GM20000 (cell line): Measurements from ENCODE around the gene ADCY5.

ENCODE experiments used
- DNase-seq: peaks from one replicate; pipeline ENCODE4 v3.0.0; 2012; ENCODE audit warnings: low spot score
- TF ChIP-seq, protein P1 (sequence below): IDR thresholded peaks from 2 replicates; pipeline ENCODE4 v1.5.1; 2012; ENCODE audit warnings: mild to moderate bottlenecking, control low read depth; ENCODE audit errors: extremely low read depth, missing control alignments

ADCY5 gene

DNA sequence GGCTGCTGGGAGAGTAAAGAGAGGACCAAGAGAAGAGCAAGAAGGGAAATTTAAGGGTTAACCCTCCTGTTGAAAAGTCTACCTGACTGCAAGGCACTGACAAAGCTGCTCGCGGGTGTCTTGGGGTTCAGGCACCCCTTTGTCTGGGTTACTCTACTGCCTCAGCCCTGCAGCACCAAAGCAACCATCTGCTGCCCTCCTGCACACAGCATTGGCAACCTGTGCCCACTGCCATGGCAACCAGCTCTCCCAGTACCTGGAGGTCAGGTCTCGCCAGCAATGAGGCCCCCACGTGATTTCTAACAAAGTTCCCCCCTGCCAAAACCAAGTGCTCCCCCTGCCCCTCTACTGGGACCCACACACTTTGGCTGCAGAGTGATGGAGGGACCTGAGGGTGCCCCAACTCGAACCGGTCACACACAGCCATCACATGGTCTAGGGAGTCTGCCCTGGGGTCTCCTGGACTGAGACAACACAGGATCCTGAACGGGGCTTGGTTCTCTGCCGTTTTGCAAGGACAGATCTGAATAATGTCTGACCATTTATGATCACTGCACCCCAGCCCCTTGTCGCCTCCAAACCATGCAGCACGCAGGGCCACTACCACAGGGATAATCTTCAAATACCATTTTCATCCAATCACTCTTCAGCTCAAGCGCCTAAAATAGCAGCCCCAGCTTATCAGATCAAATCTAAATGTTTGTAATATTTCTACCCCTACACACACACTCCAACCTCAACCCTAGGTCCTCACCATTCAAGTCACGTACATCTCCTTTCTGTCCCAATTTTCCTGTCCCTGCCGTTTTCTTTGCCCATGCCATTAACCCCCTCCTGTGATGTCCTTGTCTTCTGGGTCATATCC lies 50.7 kb downstream of the ADCY5 start:
- DNase-seq = no peak
- TF ChIP-seq, protein P1, sequence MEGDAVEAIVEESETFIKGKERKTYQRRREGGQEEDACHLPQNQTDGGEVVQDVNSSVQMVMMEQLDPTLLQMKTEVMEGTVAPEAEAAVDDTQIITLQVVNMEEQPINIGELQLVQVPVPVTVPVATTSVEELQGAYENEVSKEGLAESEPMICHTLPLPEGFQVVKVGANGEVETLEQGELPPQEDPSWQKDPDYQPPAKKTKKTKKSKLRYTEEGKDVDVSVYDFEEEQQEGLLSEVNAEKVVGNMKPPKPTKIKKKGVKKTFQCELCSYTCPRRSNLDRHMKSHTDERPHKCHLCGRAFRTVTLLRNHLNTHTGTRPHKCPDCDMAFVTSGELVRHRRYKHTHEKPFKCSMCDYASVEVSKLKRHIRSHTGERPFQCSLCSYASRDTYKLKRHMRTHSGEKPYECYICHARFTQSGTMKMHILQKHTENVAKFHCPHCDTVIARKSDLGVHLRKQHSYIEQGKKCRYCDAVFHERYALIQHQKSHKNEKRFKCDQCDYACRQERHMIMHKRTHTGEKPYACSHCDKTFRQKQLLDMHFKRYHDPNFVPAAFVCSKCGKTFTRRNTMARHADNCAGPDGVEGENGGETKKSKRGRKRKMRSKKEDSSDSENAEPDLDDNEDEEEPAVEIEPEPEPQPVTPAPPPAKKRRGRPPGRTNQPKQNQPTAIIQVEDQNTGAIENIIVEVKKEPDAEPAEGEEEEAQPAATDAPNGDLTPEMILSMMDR = no peak

DNA sequence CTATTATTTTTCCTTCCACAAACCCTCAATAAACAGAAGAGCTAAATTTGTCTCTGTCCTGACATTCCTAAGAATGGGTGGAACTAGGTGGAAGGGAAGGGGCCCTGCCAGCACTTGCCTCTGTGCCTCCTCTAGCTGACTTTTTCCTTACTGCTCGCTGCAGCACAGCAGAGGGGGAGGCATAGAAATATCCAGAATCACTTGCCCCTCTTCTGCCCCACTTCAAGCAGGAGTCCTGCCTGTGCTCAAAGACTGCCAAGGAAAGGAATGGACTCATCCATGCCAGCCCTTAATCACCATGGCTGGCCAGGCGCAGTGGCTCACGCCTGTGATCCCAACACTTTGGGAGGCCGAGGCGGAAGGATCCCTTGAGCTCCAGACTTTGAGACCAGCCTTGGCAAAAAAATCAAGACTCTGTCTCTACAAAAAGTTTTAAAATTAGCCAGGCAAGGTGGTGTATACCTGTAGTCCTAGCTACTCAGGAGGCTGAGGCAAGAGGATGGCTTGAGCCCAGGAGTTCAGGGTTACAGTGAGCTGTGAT lies 51.8 kb downstream of the ADCY5 start:
- TF ChIP-seq, protein P1 = no peak
- no peak for DNase-seq

DNA sequence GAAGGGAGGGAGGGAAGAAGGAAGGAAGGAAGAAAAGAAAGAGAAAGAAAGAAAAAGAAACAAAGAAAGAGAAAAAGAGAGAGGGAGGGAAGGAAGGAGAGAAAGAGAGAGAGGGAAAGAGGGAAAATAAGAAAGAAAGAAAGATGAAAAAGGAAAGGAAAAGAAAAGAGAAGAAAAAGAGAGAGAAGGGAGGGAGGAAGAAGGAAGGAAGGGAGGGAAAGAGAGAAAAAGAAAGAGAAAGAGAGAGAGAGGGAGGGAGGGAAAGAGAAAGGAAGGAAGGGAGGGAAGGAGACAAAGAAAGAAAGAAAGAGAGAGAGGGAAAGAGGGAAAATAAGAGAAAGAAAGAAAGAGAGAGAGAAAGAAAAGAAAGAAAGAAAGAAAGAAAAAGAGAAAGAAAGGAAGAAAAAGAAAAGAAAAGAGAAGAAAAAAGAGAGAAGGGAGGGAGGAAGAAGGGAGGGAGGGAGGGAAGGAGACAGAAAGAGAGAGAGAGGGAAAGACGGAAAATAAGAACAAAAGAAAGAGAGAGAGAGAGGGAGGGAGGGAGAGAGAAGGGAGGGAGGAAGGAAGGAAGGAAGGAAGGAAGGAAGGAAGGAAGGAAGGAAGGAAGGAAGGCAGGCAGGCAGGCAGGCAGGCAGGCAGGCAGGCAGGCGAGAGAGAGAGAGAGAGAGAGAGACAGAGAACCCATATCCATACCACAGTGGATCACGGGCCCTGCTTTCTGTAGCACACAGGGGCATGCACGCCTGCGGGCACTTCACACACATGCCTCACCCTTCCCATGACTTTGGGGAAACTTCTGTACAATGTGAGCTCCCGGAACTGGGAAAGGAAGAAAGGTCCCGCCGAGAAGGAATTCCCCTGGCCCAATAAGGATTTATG lies 52.5 kb downstream of the ADCY5 start:
- no peak for DNase-seq
- TF ChIP-seq, protein P1 = no peak

DNA sequence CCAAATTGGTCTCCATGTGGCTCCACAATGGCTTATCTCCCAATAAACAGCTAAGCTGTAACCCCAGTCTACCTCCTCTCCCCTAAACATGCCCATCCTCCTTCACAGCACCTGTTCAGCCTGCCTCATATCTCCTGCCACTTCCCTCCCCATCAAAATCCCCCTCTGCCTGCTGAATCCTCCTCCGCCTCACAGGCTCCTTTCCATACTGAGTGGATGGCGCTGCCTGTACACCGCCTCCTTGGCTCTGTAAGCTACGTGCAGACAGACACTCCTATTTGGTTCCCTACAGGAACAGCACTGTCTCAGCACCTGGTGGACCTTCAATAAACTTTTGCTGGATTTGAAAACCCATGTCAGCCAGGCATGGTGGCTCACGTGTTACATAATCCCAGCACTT lies 53.7 kb downstream of the ADCY5 start:
- DNase-seq = no peak
- TF ChIP-seq, protein P1 = no peak

DNA sequence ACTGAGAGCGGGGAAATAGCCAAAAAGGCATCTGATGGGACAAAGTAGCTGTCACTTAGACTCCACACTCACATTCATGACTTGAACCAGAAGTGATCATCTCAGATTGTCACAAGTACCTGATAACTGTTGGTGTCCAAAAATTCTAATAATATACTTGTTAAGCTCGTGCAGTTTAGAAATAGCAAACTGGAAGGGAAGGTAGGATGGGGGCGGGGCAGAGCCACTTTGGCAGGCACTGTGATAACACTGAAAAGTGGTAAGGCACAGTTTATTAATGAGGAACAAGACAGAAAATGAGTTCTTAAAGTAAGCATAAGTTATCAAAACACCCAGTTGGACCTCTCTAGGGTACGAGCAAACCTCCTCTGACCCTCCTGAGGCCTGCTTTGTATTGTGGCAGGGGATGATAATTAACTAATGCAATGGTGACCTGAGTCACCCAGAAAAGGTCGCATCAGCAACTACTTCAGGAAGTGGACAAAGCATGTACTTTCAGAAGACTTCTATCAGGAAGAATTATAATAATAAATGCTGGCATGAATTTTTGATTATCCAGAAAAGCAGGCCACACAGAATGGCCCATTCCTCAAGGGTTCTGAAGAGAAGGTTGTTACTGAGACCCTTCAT lies 54.4 kb downstream of the ADCY5 start:
- TF ChIP-seq, protein P1 = no peak
- DNase-seq = no peak

DNA sequence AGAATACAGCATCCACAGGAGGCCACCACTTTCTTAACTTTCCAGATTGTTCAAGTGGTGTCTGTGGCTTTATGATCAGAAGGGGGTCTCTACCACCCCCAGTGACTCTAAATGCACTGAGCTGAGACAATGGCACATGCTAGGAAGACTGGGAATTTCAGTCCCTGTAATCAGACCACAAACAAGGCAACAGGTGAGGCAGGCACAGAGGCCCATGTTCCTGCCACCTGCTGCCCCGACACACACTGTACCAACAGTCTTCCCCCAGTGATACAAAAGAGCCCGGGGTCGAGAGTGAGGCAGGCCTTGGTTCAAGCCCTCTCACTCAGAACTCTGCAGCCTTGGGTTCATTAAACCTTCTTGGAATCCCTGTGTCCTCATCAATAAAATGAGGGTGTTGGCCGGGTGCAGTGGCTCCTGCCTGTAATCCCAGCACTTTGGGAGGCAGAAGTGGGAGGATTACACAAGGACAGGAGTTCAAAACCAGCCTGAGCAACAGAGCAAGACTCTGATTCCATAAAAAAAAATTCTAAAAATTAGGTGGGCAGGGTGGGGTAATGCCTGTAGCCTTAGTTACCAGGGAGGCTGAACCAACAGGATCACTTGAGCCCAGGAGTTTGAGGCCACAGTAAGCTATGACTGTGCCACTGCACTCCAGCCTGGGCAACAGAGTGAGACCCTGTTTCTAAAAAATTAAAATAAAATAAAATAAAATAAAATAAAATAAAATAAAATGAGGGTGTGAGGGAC lies 55.8 kb downstream of the ADCY5 start:
- TF ChIP-seq, protein P1 = no peak
- no peak for DNase-seq
